Putamen (tissue), 1 donor: ENCODE measurements around the gene GDF3.
"Not testable (repeated sequence)": the region's sequence is repeated elsewhere in the genome, so short reads cannot be mapped to it uniquely, and the experiment has no call there.

ENCODE experiments used
- DNase-seq: peaks from one replicate; pipeline ENCODE4 v3.0.0-alpha.2; 2016; ENCODE audit warnings: low spot score

The GDF3 gene

DNA sequence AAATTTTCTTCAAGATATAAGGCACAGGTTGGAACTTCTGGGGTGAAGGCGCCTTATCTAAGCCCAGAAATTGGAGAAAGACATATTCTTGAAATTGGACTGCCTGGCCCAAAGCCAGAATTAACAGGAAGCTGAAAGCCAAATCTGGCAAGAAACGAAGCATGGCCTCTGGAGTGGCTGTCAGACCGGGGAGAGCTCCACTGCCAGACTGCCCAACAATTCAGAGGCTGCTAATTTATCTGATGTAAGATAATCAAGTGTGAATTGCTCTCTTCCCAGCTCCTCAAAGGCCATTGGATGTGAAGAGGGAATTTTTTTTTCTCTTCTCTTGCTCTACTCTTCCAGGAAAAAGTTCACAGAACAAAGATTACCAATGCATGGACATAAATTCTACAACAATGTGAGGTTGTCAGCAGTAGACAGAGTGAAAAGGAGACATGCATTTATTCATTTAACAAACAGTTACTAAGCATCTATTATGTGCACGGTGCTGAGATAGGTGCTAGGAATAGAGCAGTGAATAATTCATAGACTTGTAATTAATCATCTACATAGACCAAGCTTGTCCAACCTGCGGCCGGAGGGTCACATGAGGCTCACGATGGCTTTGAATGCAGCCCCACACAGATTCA is at the start of gene GDF3:
GDF3 (minus strand) TSS at position 210 of the 632 bp plus-strand sequence; CDS start at position 163, 47 bp downstream.
- DNase-seq, result no peak

GRCh38 chr12:7732993-7733392 is 37.4 kb upstream of the GDF3 start:
- DNase-seq, result no peak

DNA sequence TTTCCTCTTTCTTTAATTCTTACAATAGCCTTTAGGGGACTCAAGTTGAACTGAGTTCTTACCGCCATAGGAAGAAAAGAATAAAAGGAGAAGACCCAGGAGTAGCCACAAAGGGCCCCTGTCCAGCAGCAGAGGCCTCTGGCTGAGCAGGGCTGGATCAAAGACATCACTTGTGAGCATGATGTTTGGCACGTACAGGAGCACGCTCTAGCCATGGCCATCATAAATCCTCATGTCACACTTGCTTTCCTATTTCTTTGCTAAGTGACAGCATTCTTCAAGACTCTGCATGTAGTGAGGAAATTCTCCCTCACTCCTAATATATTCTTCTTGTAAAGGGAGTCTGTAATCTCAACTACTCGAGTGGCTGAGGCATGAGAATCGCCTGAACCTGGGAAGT is 35.9 kb upstream of the GDF3 start:
- DNase-seq, result no peak

DNA sequence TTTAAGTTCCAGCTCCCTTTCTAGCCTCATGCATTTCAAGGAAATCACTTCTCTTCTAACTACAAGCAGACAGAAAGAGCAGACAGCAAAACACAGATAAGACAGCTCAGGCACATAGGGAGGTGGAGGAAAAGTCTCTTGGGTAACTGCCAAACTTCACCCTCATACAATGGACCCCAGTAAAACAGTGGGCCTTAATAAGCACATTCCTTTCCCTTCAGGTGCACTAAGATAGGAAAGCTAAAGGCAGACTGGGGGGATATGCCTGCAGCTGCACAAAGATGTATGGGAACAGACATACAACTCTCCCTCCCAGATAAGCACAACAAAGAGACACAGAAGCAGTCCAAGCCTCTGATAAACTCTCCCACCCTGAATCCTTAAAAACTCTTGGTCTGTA is 35.4 kb upstream of the GDF3 start:
- DNase-seq, result not testable (repeated sequence)

DNA sequence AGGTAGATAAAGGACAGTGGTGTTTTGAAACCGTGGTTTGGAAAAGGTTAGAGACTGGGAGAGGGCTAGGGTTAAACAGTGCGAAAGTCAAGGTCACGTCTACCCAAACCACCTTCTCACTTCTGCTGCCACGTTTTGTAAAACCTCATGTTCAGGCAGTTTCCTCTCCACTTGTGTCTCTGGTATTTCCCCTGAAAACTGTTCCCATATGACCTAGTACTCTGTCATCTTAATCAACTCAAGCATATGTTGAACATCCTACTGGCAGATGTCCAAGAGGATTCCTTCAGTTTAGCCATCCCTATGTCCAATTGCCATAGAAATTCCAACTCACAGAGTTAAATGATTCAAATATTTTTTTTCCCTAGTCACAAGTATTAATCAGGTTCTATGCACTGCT is 34.2 kb upstream of the GDF3 start:
- no peak for DNase-seq

GRCh38 chr12:7723926-7724325 is 28.4 kb upstream of the GDF3 start:
- no peak for DNase-seq

DNA sequence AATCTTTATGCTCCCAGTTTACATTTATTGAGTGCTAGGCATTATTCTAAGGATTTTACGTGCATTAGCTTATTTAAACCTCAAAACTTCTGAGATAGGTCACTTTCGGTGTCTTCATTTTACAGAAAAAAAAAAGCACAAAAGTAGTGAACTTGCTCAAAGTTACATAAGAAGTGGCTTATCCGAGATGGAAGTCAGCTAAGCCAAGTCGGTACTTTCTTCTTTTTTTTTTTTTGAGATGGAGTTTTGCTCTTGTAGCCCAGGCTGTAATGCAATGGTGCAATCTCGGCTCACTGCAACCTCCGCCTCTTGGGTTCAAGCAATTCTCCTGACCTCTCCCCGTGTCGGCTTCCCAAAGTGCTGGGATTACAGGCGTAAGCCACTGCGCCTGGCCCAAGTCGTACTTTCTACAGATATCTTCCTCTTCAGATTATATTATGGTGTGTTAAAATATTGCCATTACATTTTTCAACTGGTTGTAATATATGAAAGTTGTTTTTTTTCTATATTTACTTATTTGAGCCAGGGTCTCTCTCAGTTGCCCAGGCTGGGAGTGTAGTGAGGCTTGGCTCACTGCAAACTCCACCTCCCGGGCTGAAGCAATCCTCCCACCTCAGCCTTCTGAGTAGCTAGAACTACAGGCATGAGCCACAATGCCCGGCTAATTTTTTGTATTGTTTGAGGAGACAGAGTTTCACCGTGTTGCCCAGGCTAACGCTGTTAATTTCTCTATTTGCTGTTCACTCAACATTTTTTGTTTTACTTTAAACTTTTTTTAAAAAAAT is 24.6 kb upstream of the GDF3 start:
- DNase-seq, result no peak

DNA sequence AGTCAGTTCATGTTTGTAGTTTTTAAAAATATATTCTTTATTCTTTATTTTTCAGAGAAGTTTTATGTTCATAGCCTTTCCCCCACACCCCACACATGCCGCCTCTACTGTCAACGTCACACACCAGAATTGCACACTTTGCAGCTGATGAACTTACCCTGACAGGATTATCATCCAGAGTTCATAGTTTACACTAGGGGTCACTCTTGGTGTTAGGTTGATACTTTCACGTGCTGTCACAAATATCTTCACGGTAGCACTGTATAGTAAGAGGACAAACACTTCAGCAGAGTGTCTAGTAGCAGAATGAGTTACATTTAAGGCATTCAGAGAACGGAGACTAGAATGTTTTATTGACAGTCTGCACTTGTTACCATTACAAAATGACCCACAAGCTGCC is 20.8 kb upstream of the GDF3 start:
- no peak for DNase-seq

DNA sequence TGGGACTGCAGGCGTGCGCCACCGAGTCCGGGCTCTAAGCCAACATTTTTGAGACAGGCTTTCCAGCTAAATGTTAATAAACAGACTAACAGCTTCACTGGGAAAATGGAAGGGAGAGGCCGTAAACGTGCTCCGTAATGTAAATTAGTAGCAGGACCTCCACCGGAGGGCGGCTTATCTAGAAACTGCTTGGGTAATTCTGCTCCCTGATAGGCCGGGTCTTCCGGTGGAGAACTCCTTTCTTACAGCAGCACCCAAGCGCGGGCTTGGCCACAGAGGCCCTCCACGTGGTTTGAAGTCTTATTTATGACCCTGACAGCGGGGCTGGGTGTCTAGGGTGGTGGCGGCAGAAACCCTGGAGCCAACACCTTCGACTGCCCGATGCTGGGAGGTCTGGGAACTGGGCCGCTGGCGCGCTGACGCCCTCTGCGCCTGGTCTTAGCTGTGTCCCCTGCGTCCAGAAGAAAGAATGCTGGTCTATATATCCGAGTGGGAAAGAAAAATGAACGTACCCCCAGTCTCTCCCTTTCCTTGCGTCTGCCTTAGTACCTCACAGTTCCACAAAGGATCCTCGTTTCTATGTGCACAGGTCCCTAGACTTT is 17.4 kb upstream of the GDF3 start:
- no peak for DNase-seq

GRCh38 chr12:7711133-7711532 is 15.6 kb upstream of the GDF3 start, which contains the start of gene DPPA3:
Gene DPPA3 (plus strand): TSS chr12:7711433. CDS start chr12:7711571, 138 bp downstream.
- DNase-seq, result no peak

GRCh38 chr12:7709969-7710675 is 14.5 kb upstream of the GDF3 start:
- DNase-seq, result no peak

DNA sequence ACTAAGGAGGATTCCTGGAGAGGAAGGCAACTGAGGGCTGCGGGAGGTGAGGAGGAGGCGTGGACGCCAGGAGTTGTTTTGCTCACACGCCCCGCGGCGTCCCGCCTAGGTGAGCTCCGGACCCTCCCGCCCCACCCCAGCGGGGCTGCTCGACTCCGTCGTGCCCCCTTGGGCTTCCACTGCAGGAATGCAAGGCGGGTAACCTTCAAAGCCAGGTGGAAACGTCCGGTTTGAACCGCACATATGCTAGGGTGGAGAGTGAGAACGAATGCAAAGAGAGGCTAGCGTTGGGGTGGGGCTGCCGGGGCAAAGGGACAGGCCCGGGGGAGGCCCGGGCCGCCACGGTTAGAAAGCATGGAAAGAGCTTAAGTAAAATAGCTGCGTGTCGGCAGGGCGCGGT is 10.3 kb upstream of the GDF3 start:
- no peak for DNase-seq

DNA sequence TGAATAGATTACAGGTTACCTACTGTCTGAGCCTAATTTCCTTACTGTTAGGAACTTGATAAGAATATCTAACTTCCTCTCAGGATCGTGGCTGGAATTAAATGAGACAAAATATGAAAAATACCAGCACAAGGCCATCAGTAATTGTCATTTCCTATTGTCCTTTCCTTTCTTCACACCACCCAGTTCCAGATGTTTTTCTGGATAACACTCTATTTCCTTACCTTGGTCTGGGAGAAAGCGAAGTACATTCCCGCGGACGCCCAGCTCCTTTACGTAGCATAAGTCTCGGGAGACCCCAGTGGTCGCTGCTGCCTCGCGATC is 376 bp downstream of the GDF3 start:
- DNase-seq, result no peak

DNA sequence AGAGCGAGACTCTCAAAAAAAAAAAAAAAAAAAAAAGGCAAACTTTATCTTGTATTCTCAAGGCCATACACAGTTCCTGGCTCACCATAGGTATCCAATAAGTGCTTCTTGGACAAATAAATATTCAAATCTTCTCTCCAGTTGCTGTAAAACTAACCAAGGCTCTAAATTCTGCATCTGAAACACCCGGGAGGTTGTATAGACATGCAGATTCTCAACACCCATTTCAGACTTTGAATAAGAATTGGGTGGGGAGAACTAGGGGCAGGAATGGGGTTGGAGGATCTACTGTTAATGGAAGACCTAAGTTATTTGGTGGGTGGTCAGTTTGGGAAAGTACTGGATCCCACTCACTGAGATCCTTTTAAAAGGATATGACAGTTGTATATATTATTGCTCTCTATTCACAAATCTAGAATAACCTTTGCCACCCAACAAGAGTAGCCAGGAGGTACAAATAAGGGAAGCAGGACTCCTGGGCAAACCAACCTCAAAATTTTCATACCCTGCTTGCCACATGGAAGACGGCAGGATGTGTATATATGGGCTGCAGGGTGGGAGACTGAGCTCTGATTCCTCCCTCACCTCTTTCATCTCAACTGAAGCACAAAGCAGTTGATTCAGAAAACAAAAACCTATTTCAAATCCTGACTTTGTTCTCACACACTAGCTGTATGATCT is 879 bp downstream of the GDF3 start:
- DNase-seq, result no peak

DNA sequence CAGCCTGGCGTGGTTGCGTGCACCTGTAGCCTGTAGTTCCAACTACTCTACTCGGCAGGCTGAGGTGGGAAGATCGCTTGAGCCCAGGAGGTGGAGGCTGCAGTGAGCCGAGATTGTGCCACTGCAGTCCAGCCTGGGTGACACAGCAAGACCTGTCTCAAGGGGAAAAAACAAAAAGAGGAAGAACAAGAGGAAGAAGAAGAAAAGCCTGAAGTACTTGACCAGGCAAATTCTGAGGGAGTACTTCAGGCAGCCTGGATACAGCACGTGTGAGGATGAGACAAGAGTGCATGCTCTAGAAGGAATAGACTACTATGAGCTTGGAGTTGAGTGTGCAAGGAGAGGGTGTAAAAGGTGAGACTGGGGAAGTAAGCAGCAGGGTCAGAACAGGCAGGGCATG is 1.8 kb downstream of the GDF3 start:
- no peak for DNase-seq

GRCh38 chr12:7681535-7681934 is 14.0 kb downstream of the GDF3 start:
- no peak for DNase-seq

DNA sequence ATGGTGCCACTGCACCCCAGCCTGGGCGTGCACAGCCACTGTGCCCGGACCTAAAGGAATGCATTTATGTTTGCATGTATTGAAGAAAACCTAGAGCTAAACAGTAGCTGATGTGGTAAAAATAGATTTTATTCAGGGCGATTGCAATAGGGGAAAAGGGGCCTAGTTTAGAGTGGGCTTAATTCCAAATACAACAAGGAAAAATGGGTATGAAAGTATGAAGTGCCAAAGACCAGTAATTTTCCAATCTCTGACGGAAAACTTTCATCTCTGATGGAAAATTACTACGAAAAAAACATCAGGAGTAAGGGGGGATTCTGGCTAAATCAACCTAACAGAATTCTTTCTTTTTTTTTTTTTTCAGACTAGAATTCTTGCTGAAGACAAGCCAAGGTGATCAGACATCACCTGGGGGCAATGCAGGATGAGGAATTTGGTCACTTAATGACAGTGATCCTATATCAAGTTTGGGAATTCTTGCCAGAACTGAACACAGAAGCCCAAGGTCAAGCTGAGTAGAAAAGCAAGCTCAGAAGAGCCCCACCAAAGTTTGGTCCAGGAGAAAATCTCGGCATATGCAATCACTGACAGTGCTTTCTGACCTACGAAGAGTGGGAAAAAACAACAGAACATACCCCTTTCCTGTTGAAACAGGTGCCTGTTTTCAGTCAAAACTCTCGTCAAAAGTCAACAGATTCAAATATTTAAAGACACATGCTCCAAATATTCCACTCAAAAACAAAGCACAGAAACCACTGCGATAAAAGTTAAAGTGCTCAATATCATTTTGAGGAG is 16.1 kb downstream of the GDF3 start:
- no peak for DNase-seq

- no peak for DNase-seq
Measured at GRCh38 chr12:7678744-7679143, 16.8 kb downstream of the GDF3 start.

DNA sequence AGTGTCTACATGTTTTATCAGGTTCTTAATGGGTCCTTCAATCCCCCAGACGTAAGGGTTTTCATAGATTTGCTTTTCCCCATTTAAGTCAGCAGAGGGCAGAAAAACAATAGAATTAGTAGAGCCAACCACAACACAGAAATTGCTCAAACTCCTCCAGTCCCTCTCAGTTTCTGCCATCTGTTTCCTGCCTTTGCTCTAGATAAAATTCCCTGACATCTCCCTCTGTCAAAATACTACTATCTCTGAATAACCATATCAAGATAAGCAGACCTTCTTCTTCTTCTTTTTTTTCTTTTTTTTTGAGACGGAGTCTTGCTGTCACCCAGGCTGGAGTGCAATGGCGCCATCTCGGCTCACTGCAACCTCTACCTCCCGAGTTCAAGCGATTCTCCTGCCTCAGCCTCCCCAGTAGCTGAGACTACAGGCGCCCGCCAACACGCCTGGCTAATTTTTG is 18.1 kb downstream of the GDF3 start:
- not testable (repeated sequence) for DNase-seq

DNA sequence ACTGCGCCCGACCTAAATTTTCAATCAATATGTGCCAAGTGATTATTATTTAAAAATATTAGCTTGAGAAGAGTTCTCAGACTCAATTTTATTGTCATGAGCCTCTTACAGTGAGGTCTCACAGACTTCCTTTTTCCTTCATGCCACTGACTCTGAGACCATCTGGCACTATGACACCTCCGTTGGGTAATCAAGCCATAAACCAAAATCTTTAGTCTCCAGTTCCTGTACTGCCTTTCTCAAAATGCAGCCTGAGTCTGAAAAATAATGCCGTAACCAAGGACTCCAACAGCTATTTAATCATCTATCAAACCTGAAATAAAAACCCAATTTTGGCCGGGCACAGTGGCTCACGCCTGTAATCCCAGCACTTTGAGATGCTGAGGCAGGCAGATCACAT is 20.1 kb downstream of the GDF3 start:
- not testable (repeated sequence) for DNase-seq

DNA sequence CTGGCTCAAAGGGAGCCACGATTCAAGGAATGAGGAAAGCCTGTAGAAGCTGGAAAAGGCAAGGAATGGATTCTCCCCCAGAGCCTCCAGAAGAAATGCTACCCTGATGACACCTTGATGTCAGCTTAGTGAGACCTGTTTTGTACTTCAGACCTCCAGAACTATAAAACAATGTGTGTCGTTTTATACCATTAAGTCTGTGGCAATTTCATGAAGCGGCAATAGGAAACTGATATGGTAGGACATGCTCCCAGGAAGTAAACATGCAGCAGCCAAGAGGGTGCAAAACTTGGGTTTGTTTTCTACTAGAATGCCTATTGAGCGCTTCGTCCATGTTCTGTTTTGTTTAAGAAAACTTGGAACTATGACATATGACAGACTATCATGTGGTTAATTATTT is 27.4 kb downstream of the GDF3 start:
- DNase-seq, result no peak
